ENCODE results near the gene GALNT2. TPM values are rescaled to one million over a fixed set of nuclear protein-coding genes. Genes with fewer than 3 reads are reported as not detected.

GALNT2 gene
- total and polyA plus RNA-seq, 10 of the 15 experiments (the other 5 are each of a cell fraction or from before 2014, with no cell fraction given) = 0.52 to 27.7 (median 16.3) TPM

DNA sequence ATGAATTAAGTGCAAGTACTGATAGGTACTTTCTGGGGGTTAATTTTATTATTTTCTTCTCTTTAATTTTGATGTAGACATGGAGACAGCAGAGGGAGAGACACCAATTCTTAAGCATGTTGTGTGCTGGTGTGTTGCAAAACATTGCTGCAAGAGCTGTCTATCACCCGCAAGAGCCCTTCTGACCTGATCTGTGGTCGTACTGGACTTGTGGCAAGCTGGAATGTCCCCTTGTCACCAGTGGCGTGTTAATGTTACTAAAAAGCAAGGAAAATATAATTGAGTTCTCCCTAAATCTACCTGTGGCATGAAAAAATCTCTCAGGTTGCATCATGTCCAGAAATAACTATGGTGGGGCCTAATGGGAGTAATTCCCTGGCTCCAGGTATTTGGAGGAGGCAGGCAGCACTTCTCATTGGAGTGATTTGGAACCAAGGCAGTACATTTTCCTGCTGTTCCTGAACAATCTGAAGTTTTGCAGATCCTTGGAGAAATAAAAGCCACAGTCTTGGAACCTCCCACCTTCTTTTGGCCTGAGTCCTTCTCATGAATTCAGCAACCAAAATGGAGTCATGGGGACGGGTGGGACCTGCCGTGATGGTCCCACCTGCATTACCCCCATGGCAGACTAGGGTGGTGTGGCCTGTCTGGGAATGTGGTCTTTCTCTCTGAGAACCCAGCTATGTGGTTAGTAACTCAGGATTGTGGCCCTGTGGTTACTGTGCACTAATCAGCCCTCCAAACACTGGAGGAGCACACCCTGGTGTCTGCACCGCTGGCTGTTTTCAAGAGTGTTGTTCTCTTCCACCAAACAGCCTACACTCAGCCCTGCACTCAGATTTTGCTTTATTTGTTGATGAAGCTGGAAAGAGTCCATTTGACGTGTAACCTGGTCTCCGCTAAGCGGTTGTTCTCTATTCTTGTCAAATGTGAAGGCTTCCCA lies 57.4 kb downstream of the GALNT2 start (continued):
- TF ChIP-seq, protein P1, sequence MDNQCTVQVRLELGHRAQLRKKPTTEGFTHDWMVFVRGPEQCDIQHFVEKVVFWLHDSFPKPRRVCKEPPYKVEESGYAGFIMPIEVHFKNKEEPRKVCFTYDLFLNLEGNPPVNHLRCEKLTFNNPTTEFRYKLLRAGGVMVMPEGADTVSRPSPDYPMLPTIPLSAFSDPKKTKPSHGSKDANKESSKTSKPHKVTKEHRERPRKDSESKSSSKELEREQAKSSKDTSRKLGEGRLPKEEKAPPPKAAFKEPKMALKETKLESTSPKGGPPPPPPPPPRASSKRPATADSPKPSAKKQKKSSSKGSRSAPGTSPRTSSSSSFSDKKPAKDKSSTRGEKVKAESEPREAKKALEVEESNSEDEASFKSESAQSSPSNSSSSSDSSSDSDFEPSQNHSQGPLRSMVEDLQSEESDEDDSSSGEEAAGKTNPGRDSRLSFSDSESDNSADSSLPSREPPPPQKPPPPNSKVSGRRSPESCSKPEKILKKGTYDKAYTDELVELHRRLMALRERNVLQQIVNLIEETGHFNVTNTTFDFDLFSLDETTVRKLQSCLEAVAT (IDR thresholded peaks at IDR 0.05) = 0 out of 2 replicates have a peak, but pooled peaks have one; percentile 1
- TF ChIP-seq TCF3 (IDR thresholded peaks at IDR 0.05; ENCODE audit: borderline replicate concordance, insufficient read depth, low read depth, low read length) = no peak
- TF ChIP-seq, protein P2, sequence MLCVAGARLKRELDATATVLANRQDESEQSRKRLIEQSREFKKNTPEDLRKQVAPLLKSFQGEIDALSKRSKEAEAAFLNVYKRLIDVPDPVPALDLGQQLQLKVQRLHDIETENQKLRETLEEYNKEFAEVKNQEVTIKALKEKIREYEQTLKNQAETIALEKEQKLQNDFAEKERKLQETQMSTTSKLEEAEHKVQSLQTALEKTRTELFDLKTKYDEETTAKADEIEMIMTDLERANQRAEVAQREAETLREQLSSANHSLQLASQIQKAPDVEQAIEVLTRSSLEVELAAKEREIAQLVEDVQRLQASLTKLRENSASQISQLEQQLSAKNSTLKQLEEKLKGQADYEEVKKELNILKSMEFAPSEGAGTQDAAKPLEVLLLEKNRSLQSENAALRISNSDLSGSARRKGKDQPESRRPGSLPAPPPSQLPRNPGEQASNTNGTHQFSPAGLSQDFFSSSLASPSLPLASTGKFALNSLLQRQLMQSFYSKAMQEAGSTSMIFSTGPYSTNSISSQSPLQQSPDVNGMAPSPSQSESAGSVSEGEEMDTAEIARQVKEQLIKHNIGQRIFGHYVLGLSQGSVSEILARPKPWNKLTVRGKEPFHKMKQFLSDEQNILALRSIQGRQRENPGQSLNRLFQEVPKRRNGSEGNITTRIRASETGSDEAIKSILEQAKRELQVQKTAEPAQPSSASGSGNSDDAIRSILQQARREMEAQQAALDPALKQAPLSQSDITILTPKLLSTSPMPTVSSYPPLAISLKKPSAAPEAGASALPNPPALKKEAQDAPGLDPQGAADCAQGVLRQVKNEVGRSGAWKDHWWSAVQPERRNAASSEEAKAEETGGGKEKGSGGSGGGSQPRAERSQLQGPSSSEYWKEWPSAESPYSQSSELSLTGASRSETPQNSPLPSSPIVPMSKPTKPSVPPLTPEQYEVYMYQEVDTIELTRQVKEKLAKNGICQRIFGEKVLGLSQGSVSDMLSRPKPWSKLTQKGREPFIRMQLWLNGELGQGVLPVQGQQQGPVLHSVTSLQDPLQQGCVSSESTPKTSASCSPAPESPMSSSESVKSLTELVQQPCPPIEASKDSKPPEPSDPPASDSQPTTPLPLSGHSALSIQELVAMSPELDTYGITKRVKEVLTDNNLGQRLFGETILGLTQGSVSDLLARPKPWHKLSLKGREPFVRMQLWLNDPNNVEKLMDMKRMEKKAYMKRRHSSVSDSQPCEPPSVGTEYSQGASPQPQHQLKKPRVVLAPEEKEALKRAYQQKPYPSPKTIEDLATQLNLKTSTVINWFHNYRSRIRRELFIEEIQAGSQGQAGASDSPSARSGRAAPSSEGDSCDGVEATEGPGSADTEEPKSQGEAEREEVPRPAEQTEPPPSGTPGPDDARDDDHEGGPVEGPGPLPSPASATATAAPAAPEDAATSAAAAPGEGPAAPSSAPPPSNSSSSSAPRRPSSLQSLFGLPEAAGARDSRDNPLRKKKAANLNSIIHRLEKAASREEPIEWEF (IDR thresholded peaks at IDR 0.05; ENCODE audit: insufficient replicate concordance, low read depth, low read length) = no peak
